Activated CD4-positive, alpha-beta T cell treated with anti-CD3 and anti-CD28 coated beads, Interleukin-2, amount 50 U/mL, for 1 hour (primary cell): ENCODE measurements around the gene SLC16A13.

ENCODE experiments used
- DNase-seq: peaks from one replicate; pipeline ENCODE4 v3.0.0-alpha.2; 2020

SLC16A13 gene

GRCh38 chr17:7014261-7014994 lies 21.4 kb upstream of the SLC16A13 start:
- peak; percentile 97 for DNase-seq

- DNase-seq: peak; percentile 79
Observed at GRCh38 chr17:7014995-7015958, 20.5 kb upstream of the SLC16A13 start.

GRCh38 chr17:7016418-7016817 lies 19.4 kb upstream of the SLC16A13 start:
- no peak for DNase-seq

DNA sequence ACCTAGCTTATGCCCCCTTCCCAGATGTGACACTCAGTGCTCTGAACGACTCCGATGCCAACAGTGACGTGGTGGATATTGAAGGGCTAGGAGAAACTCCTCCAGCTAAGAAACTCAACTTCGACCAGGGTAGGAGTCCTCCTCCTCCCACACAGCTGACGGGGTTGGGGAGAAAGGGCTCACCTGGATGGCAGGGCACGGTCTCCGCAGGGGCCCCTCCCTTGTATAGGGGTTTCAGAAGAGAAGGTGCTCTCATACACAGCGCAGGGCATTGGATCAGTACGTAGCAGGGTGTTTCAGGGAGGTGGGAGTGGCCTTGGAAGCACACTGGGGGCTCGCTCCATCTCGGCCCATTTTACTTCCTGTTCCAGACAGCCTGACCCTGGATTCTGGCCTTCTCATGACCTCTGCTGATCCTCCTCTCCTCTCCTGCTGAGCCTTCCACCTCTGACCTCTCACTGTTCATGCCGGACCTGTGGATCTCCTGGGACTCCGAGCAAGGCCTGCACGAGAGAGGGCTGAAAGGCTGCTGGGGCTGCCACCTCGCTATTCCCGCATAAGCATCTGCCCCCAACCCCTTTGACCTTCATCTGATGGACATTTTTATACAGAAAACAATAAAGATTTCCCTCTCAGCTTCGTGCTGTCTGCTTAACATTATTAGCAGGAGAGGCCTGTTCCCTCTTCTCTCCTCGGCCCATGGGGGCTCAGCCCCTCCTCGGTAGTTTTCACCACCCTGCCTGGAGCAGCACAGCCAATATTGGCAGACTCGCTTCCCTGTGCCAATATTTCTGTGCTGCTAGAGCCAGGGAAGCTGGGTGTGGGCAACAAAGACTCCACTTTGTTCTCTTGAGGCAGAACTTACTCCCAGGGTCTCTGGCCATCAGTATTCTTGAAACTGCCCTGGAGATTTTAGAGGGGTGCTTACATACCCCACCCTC lies 18.7 kb upstream of the SLC16A13 start:
- no peak for DNase-seq

DNA sequence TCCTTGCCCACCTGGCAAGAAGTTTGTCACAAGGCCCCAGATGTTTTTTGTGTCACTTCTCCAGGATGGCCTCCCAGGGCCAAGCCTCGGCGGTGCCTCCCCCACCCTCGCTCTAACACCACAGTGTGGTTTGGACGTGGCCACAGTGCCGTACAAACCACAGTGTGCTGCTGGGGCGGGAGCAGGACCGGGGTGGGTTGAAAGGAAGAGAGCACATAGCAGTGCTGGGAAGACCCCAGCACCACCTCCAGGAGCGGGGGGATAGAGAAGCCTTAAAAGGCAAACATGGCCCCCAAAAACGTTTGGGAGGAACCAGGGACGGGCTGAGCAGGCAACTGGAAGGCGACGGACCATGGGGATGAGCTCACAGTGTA lies 18.0 kb upstream of the SLC16A13 start:
- no peak for DNase-seq

GRCh38 chr17:7018331-7018964 lies 17.4 kb upstream of the SLC16A13 start:
- no peak for DNase-seq

GRCh38 chr17:7019367-7019766 lies 16.4 kb upstream of the SLC16A13 start:
- no peak for DNase-seq

DNA sequence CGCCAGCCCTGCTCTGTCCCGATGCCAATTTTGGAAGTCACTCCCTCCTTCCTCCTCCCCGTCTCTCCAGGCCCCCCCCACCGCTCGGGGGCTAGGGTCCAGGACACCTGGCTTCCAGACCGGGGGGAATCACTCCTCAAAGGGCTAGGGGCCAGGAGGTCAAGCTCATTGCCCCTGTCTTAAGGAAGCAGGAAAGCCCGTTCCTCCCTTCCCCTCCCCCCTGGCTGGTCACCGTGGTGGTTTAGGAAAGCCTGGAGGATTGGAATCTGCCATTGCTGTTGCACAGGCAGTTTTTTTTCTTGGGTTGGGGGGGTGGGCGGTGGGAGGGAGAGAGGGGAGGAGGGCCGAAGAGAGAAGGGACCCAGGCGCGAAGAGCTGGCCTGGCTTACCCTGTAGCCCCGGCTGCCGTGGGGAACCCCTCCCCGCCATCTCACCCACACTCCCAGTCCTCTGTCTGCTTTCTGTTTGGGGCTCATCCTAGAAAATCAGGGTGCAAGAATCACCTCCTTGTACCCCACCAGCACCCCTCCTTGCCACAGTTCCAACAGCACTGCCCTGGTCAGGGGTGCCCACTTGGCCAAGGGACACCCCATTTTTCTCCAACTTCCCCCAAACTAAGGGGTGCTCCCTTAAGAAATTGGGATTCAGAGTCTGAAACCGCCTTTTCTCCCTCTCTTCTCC lies 15.8 kb upstream of the SLC16A13 start:
- no peak for DNase-seq

DNA sequence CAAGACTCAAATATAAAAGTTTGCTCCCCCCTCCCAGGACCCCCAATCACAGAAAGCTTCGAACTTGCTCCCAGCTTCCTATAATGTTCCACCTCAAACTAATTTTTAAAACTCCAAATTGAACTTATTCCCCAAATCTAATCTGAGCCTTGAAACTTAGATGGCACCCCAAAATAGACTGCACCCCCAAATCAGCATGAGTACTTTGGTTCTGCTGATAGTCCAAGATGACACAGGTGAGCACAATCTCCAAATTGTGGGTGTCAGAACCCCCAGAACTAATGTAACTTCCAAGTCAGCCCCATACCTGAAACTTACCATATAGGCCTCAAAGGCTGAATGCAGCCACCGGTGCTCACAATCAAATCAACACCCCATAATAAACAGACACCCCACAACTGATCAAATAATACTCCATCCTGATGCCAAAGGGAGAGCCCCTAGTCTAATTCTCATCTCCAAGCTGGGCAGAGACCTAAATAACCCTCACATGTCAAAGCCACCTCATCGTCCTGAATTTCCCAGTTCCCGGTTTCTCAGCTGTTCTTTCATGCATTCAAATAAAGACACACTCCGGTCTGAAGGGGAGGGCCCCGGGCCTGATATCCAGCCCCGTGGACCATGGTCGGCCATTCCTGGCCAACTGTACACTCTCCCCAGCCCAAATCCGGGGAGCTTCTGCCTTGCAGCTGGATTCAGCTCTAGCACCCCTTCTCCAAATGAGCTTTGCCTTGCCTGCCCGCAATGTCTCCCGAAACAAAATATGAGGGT lies 14.7 kb upstream of the SLC16A13 start:
- no peak for DNase-seq

- peak; percentile 75 for DNase-seq
Observed at GRCh38 chr17:7021993-7022778, 13.6 kb upstream of the SLC16A13 start.

- no peak for DNase-seq
Observed at GRCh38 chr17:7022781-7023571, 12.8 kb upstream of the SLC16A13 start, which contains the start of gene BCL6B. Gene BCL6B, plus strand, starts transcription at chr17:7023050. Its CDS starts 622 bp downstream, at chr17:7023672.

- DNase-seq: peak; percentile 95
Observed at GRCh38 chr17:7023576-7024401, 12.0 kb upstream of the SLC16A13 start.

DNA sequence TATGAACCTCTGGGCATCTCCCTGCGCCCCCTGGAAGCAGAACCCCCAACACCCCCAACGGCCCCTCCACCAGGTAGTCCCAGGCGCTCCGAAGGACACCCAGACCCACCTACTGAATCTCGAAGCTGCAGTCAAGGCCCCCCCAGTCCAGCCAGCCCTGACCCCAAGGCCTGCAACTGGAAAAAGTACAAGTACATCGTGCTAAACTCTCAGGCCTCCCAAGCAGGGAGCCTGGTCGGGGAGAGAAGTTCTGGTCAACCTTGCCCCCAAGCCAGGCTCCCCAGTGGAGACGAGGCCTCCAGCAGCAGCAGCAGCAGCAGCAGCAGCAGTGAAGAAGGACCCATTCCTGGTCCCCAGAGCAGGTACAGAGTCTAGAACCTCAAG lies 11.4 kb upstream of the SLC16A13 start:
- DNase-seq: no peak

GRCh38 chr17:7025245-7025644 lies 10.6 kb upstream of the SLC16A13 start:
- no peak for DNase-seq

DNA sequence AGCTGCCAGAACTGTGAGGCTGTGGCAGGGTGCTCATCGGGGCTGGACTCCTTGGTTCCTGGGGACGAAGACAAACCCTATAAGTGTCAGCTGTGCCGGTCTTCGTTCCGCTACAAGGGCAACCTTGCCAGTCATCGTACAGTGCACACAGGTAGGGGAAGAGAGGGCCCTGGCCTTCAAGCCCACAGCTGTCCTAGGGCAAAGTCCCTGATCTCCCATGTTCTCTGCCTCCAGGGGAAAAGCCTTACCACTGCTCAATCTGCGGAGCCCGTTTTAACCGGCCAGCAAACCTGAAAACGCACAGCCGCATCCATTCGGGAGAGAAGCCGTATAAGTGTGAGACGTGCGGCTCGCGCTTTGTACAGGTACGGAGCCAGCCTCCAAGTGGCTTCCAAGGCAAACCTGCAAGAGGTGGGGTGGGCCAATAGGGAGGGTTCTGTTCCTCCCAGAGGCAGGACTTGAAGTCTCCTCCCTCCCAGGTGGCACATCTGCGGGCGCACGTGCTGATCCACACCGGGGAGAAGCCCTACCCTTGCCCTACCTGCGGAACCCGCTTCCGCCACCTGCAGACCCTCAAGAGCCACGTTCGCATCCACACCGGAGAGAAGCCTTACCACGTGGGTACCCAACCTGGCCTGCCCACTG lies 9.2 kb upstream of the SLC16A13 start:
- DNase-seq: no peak

DNA sequence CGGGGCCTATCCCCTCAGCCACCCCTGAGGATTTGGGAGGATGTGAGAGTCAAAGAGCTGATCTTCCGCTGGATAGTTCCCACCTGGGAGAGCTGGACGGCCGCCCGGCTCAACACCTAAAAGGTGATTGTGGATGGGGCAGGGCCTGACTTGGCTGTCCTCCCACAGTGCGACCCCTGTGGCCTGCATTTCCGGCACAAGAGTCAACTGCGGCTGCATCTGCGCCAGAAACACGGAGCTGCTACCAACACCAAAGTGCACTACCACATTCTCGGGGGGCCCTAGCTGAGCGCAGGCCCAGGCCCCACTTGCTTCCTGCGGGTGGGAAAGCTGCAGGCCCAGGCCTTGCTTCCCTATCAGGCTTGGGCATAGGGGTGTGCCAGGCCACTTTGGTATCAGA lies 8.5 kb upstream of the SLC16A13 start:
- DNase-seq: no peak

DNA sequence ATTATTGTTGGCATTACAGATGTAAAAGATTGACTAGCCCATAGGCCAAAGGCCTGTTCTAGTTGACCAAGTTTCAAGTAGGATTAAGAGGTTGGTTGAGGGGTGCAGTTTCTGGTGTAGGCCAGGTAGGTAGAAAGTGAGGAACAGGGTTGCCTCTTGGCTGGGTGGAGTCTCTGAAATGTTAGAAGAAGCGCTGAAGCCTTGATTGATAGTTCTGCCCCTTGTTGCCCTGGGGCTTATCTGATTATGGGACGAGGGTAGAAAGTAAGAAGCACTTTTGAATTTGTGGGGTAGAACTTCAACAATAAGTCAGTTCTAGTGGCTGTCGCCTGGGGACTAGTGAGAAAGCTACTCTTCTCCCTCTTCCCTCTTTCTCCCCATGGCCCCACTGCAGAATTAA lies 6.7 kb upstream of the SLC16A13 start:
- DNase-seq: no peak

DNA sequence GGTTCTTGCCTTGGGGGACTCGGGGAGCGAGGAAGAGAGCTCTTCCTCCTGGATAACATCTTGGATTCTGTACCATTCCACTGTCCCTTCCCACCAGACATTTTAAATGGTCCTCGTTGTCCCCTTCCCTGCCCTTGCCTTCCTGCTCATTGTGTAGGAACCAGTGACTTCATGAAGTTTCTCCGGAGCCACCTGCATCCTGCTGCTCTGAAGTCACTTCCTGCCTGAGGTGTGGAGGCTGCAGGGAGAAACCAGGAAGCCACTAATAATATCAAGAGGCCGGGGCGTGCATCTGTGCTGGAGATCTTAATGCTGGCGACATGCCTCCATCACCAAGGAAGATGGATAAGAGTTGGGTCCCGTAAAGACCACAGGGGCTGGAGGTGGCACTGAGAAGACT lies 6.2 kb upstream of the SLC16A13 start:
- peak; percentile 29 for DNase-seq
